GM12878 (cell line): Measurements from ENCODE around the gene ELP4. TPM values are rescaled to one million over a fixed set of nuclear protein-coding genes. Genes with fewer than 3 reads are reported as not detected.

Experiments
- ATAC-seq: fragments of 200-7000 bp; cut with Tn5 transposase; 3 replicates; pipeline ENCODE4 v1.9.1; 2020; ENCODE audit warnings: mild to moderate bottlenecking, moderate library complexity
- BruUV-seq: library from RNA; stranded (reverse); fragments of 400-500 nt; replicated peaks from 2 replicates; lab custom pipeline; 2021; lab: Mats Ljungman, UMichigan
- CTCF ChIA-PET: fragments of 300-600 bp; sonication (Branson Sonifier 250); formaldehyde crosslinking; extraction: SDS; loops from one replicate; lab custom pipeline; 2021; ENCODE audit warnings: inconsistent platforms; lab: Yijun Ruan, JAX
- POLR2A ChIA-PET: fragments of 350-600 bp; formaldehyde crosslinking; extraction: SDS; loops from one replicate; lab custom pipeline; 2021; ENCODE audit warnings: inconsistent platforms; lab: Charles Lee
- RAD21 ChIA-PET: fragments of 300-600 bp; sonication (Branson Sonifier 250); formaldehyde crosslinking; loops from one replicate; lab custom pipeline; 2023; ENCODE audit warnings: antibody characterized with exemption; ENCODE audit not compliant: unreplicated experiment; lab: Charles Lee
- SMC1A ChIA-PET: fragments of 300-600 bp; sonication (Branson Sonifier 250); formaldehyde crosslinking; loops from one replicate; lab custom pipeline; 2023; ENCODE audit not compliant: unreplicated experiment, uncharacterized antibody; lab: Charles Lee
- DNase-seq: peaks from one replicate; pipeline ENCODE4 v3.0.0-alpha.2; 2011; ENCODE audit warnings: low read depth, low spot score
- FAIRE-seq: peaks from 3 replicates; lab custom pipeline; 2011; peaks lifted over from hg19 to GRCh38; lab: Jason Lieb, UNC
- H2AFZ ChIP-seq: 2 replicates; pipeline ENCODE4 v1.6.0; 2011; ENCODE audit warnings: low read depth, low read length, control low read depth; ENCODE audit not compliant: control insufficient read depth
- H3K27ac ChIP-seq: 2 replicates; pipeline ENCODE4 v1.5.1; 2011; ENCODE audit warnings: control low read depth; ENCODE audit not compliant: control insufficient read depth, insufficient read depth
- H3K27me3 ChIP-seq, 2 experiments: replicated peaks in 1 of 2; 2 replicates each; pipeline versions ENCODE4 v1.6.0 to v1.6.1; 2011; ENCODE audit warnings: low read length in 1 of 2; ENCODE audit not compliant: control insufficient read depth in 2 of 2, insufficient read depth in 2 of 2
- H3K36me3 ChIP-seq, 2 experiments: 2 replicates each; pipeline ENCODE4 v1.5.1; 2011; ENCODE audit warnings: low read length in 1 of 2; ENCODE audit not compliant: control insufficient read depth in 2 of 2, insufficient read depth in 2 of 2
- H3K4me1 ChIP-seq: 2 replicates; pipeline ENCODE4 v1.6.1; 2011; ENCODE audit warnings: mild to moderate bottlenecking, low read length, moderate library complexity, mixed read lengths; ENCODE audit not compliant: control insufficient read depth, insufficient read depth
- H3K4me2 ChIP-seq: 2 replicates; pipeline ENCODE4 v1.6.0; 2011; ENCODE audit warnings: control low read depth; ENCODE audit not compliant: control insufficient read depth, insufficient read depth
- H3K4me3 ChIP-seq: fragments of 200-600 bp; sonication (generic); 2 replicates; pipeline ENCODE4 v1.5.1; 2016
- H3K79me2 ChIP-seq: 2 replicates; pipeline ENCODE4 v1.6.0; 2011; ENCODE audit warnings: low read length; ENCODE audit not compliant: control insufficient read depth, insufficient read depth
- H3K9ac ChIP-seq: 2 replicates; pipeline ENCODE4 v1.8.0; 2011; ENCODE audit warnings: low read length, control low read depth, mixed read lengths; ENCODE audit not compliant: control insufficient read depth, insufficient read depth
- H3K9me3 ChIP-seq: replicated peaks from 3 replicates; pipeline ENCODE4 v1.5.1; 2011; ENCODE audit warnings: mild to moderate bottlenecking, low read length; ENCODE audit not compliant: control insufficient read depth, insufficient read depth
- H4K20me1 ChIP-seq: 2 replicates; pipeline ENCODE4 v1.6.0; 2011; ENCODE audit not compliant: control insufficient read depth, insufficient read depth
- CBFB ChIP-seq: IDR thresholded peaks from 2 replicates; pipeline ENCODE4 v1.6.1; 2016; ENCODE audit warnings: antibody characterized with exemption, low read depth
- JUNB ChIP-seq: IDR thresholded peaks from 2 replicates; pipeline ENCODE4 v1.6.1; 2016; ENCODE audit warnings: antibody characterized with exemption, mild to moderate bottlenecking
- SRF ChIP-seq, 2 experiments: IDR thresholded peaks; 2 replicates each; pipeline ENCODE4 v1.6.1; 2011; ENCODE audit warnings: low read depth in 2 of 2, low read length in 2 of 2, mild to moderate bottlenecking in 1 of 2, moderate library complexity in 1 of 2
- ZSCAN29 ChIP-seq: fragments of 450-650 bp; IDR thresholded peaks from 2 replicates; pipeline ENCODE4 v1.6.1; 2017; ENCODE audit warnings: mild to moderate bottlenecking, moderate library complexity
- WGBS: methylation state at CpG from one replicate; pipeline ENCODE4 v1.1.6; 2016; ENCODE audit warnings: low lambda C conversion rate; ENCODE audit not compliant: insufficient replicate concordance, insufficient coverage; ENCODE audit errors: missing lambda C conversion rate; 5-methylcytosine and 5-hydroxymethylcytosine counted together
- in situ Hi-C: fragments of 300-500 bp; cut with MboI; formaldehyde crosslinking; loops from 9 replicates; pipeline ENCODE4 v1.14.3; 2018; ENCODE audit warnings: mixed read lengths
- intact Hi-C: fragments of 100-400 bp; cut with micrococcal nuclease; formaldehyde crosslinking; loops from one replicate; pipeline ENCODE4 v1.14.2; 2022; ENCODE audit not compliant: unreplicated experiment
- polyA plus RNA-seq, 11 experiments: library from polyadenylated mRNA; depleted of rRNA in 4 of 11; unstranded in 6 of 11; stranded (reverse) in 5 of 11; fragments of >200 nt; fragmentation: Nextera tagmentation in 4 of 11; fragmentation: Illumina TruSeq in 1 of 11; extraction: Ambion mirVana in 4 of 11; extraction: Trizol in 1 of 11; gene quantifications; 1 replicate in 1 of 11; 2 replicates in 10 of 11; pipeline versions ENCODE4 v1.2.1 to v1.2.3, GENCODE V29; 2011 to 2016; ENCODE audit warnings: inconsistent platforms in 2 of 11, missing spikeins in 2 of 11, low read depth in 1 of 11
- total RNA-seq, 4 experiments: library from RNA; depleted of rRNA in 3 of 4; stranded (reverse); fragments of >200 nt in 3 of 4; fragmentation: Illumina TruSeq in 1 of 4; extraction: Trizol in 1 of 4; gene quantifications; 2 replicates each; pipeline versions ENCODE4 v1.2.1 to v1.2.3, GENCODE V29; 2013 to 2021
- TF ChIP-seq, protein P1 (sequence below): IDR thresholded peaks from 2 replicates; pipeline ENCODE4 v1.6.1; 2011; ENCODE audit warnings: borderline replicate concordance, low read depth, mild to moderate bottlenecking, moderate library complexity, low read length; ENCODE audit not compliant: insufficient read depth, poor library complexity, severe bottlenecking

ELP4 gene
- total and polyA plus RNA-seq, 10 of the 15 experiments (the other 5 are each of a cell fraction or from before 2014, with no cell fraction given), result 17.7 to 36.1 (median 27.0) TPM

- DNase-seq (no peak), ATAC-seq (no peak), FAIRE-seq (no peak)
- intact Hi-C loops, result no loop called here
- no peaks in the 10 kb centered on the region; the same call in 1 of the 2 replicates for H3K79me2 ChIP-seq
- H3K4me2 ChIP-seq, result no peak overlapping the region
- no peaks in the 10 kb centered on the region for H3K36me3 ChIP-seq
- ChIA-PET RAD21 (no interaction called here), CTCF (no interaction called here), SMC1A (interaction anchor here (1.9 kb wide), 1 partner anchor 9 kb away, joined by 9 read pairs; no protein-coding TSS in a partner anchor), POLR2A (interaction anchor here (0.6 kb wide), 2 partner anchors 12 to 753 kb away, joined by 3 to 4 read pairs; no protein-coding TSS in a partner anchor)
- H3K27me3 ChIP-seq, result no peaks in the 10 kb centered on the region
- H3K27ac ChIP-seq, result no peak overlapping the region
- H4K20me1 ChIP-seq, result no peaks in the 10 kb centered on the region
- H3K9ac ChIP-seq, result no peak overlapping the region
- BruUV-seq, result no TSS peak
- in situ Hi-C loops, result no loop called here
- H3K9me3 ChIP-seq, result no peaks in the 10 kb centered on the region
- no peak overlapping the region for H2AFZ ChIP-seq
- no peaks in the 10 kb centered on the region for H3K4me1 ChIP-seq
- no peak for TF ChIP-seq ZSCAN29
- no peak for TF ChIP-seq CBFB
- no peak for TF ChIP-seq SRF (IDR thresholded peaks at IDR 0.05; ENCODE audit: low read depth in 2 of 2, low read length in 2 of 2)
- no peak overlapping the region for H3K4me3 ChIP-seq
Observed at GRCh38 chr11:31474083-31474482, 35.5 kb upstream of the ELP4 start.

DNA sequence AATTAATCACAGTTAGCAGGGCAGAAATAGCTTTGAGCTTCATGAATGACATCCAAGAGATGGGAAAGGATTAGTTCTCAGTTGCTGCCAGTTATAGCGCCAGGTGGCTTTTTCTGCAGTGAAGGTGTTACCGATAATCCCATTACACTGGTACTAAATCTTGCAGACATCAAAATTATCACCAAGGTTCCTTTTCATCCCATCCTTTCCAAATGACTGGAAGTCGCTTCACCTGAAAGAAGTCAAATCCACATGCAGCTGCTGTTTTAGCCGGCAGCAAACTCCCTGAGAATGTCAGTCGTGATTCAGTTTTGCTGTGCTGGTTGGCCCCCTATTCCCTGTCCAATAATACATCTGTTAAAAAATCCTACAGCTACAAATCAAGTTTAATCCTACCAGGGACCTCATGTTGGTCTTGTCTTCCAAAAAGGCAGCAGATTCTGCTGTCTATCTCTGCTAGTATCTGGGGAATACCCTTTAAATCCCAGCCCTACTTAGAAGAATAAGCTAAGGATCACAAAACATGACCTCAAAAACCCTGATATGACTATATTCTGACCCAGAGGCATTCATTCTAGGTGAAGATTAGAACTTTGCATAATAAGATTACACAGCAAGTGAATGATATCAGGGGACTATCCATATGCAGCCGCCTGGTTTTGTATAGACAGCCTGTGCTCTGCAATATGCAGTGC lies 31.9 kb upstream of the ELP4 start:
- RAD21 ChIA-PET, result interaction anchor here (1.4 to 1.5 kb wide), 2 partner anchors 75 to 480 kb away, joined by 3 to 6 read pairs; no protein-coding TSS in a partner anchor
- TF ChIP-seq JUNB, result peak; percentile 35
- TF ChIP-seq, protein P1, sequence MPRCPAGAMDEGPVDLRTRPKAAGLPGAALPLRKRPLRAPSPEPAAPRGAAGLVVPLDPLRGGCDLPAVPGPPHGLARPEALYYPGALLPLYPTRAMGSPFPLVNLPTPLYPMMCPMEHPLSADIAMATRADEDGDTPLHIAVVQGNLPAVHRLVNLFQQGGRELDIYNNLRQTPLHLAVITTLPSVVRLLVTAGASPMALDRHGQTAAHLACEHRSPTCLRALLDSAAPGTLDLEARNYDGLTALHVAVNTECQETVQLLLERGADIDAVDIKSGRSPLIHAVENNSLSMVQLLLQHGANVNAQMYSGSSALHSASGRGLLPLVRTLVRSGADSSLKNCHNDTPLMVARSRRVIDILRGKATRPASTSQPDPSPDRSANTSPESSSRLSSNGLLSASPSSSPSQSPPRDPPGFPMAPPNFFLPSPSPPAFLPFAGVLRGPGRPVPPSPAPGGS, result no peak
- no TSS peak for BruUV-seq
- Histone ChIP-seq H4K20me1 (no peaks in the 10 kb centered on the region), H3K36me3 (no peaks in the 10 kb centered on the region), H2AFZ (no peak overlapping the region), H3K9ac (no peak overlapping the region), H3K4me1 (no peaks in the 10 kb centered on the region), H3K9me3 (no peaks in the 10 kb centered on the region; the same call in 2 of the 3 replicates), H3K4me2 (no peak overlapping the region), H3K79me2 (no peaks in the 10 kb centered on the region; the same call in 1 of the 2 replicates), H3K27me3 (no peaks in the 10 kb centered on the region), H3K27ac (no peak overlapping the region), H3K4me3 (no peak overlapping the region)
- no peak for DNase-seq
- POLR2A ChIA-PET, result no interaction called here
- in situ Hi-C loops (no loop called here), intact Hi-C loops (no loop called here)
- WGBS, result 88% methylated on average over 6 of the region's 6 CpGs
- SMC1A ChIA-PET, result interaction anchor here (0.7 to 2.7 kb wide), 6 partner anchors 10 to 480 kb away, joined by 3 to 16 read pairs (median 5); no protein-coding TSS in a partner anchor
- ATAC-seq, result peak; percentile 19; the same call in 2 of the 3 replicates
- FAIRE-seq, result no peak
- CTCF ChIA-PET, result interaction anchor here (1.3 to 2.5 kb wide), 3 partner anchors 71 to 481 kb away, joined by 3 to 11 read pairs (median 4); no protein-coding TSS in a partner anchor
